HepG2 (cell line): Measurements from ENCODE around the gene SLC12A9. TPM values are rescaled to one million over a fixed set of nuclear protein-coding genes. Genes with fewer than 3 reads are reported as not detected.

Source experiments
- CCAR2 ChIP-seq: fragments of 200-400 bp; formaldehyde crosslinking; optimal IDR thresholded peaks from 2 replicates; pipeline ENCODE3; 2018; ENCODE audit warnings: low read depth, mild to moderate bottlenecking, low read length, moderate library complexity
- MYC ChIP-seq: sonication (generic); formaldehyde crosslinking; IDR thresholded peaks from 2 replicates; pipeline ENCODE4 v1.9.0; 2021; ENCODE audit warnings: missing genetic modification reagents, borderline replicate concordance
- NCOA2 ChIP-seq: sonication (generic); formaldehyde crosslinking; IDR thresholded peaks from 2 replicates; pipeline ENCODE4 v1.8.0; 2022; ENCODE audit warnings: inconsistent platforms
- PCBP1 ChIP-seq: fragments of 200-400 bp; formaldehyde crosslinking; IDR thresholded peaks from 2 replicates; pipeline ENCODE4 v1.6.1; 2017; ENCODE audit warnings: mild to moderate bottlenecking, low read depth, low read length, borderline replicate concordance
- PRMT3 ChIP-seq: sonication (generic); formaldehyde crosslinking; IDR thresholded peaks from 2 replicates; pipeline ENCODE4 v1.8.1; 2022; ENCODE audit warnings: low read depth, mild to moderate bottlenecking, moderate library complexity, missing genetic modification reagents, borderline replicate concordance
- SALL2 ChIP-seq: sonication (generic); formaldehyde crosslinking; IDR thresholded peaks from 2 replicates; pipeline ENCODE4 v1.8.1; 2023; ENCODE audit warnings: mild to moderate bottlenecking, missing genetic modification reagents, inconsistent platforms
- U2AF1 ChIP-seq: fragments of 200-400 bp; formaldehyde crosslinking; optimal IDR thresholded peaks from 2 replicates; pipeline ENCODE3; 2017; ENCODE audit warnings: mild to moderate bottlenecking, low read depth, low read length
- ZNF296 ChIP-seq: sonication (generic); formaldehyde crosslinking; conservative IDR thresholded peaks from 2 replicates; pipeline ENCODE4 v1.5.0; 2020; ENCODE audit warnings: mild to moderate bottlenecking, missing genetic modification reagents
- ZNF44 ChIP-seq: sonication (generic); formaldehyde crosslinking; IDR thresholded peaks from 2 replicates; pipeline ENCODE4 v1.5.1; 2020; ENCODE audit warnings: mild to moderate bottlenecking, missing genetic modification reagents
- ZSCAN9 ChIP-seq: IDR thresholded peaks from 2 replicates; pipeline ENCODE4 v1.6.1; 2016; ENCODE audit warnings: borderline replicate concordance
- polyA plus RNA-seq, 8 experiments: library from polyadenylated mRNA; depleted of rRNA in 3 of 8; stranded (reverse) in 7 of 8; unstranded in 1 of 8; fragments of >200 nt; fragmentation: Illumina TruSeq in 4 of 8; extraction: Trizol in 4 of 8; gene quantifications; 2 replicates each; pipeline versions ENCODE4 v1.2.1 to v1.2.3, GENCODE V29; 2011 to 2016; ENCODE audit warnings: low read depth in 4 of 8, missing spikeins in 1 of 8, mixed read lengths in 1 of 8; ENCODE audit not compliant: insufficient read depth in 1 of 8
- total RNA-seq, 5 experiments: library from RNA; depleted of rRNA; stranded (reverse); fragments of >200 nt; fragmentation: Illumina TruSeq; extraction: Trizol; gene quantifications; 2 replicates each; pipeline ENCODE4 v1.2.3, GENCODE V29; 2016; ENCODE audit warnings: low read depth in 1 of 5
- TF ChIP-seq, protein P1 (sequence below), 2 experiments: sonication (generic) in 1 of 2; formaldehyde crosslinking in 1 of 2; IDR thresholded peaks; 2 replicates each; pipeline versions ENCODE4 v1.6.1 to v1.9.0; 2014 to 2022; ENCODE audit warnings: antibody characterized with exemption in 1 of 2, borderline replicate concordance in 1 of 2, inconsistent platforms in 1 of 2, low read depth in 1 of 2, missing genetic modification reagents in 1 of 2
- TF ChIP-seq, protein P2 (sequence below): sonication (generic); formaldehyde crosslinking; conservative IDR thresholded peaks from 2 replicates; pipeline ENCODE4 v1.8.0; 2022; ENCODE audit warnings: missing genetic modification reagents
- TF ChIP-seq, protein P3 (sequence below): sonication (generic); formaldehyde crosslinking; IDR thresholded peaks from 2 replicates; pipeline ENCODE4 v1.5.1; 2020; ENCODE audit warnings: mild to moderate bottlenecking, missing genetic modification reagents, moderate library complexity

The SLC12A9 gene
- total and polyA plus RNA-seq, 2 of the 13 experiments (the other 11 are each of a cell fraction or from before 2014, with no cell fraction given), result 8.7 to 16.6 TPM

DNA sequence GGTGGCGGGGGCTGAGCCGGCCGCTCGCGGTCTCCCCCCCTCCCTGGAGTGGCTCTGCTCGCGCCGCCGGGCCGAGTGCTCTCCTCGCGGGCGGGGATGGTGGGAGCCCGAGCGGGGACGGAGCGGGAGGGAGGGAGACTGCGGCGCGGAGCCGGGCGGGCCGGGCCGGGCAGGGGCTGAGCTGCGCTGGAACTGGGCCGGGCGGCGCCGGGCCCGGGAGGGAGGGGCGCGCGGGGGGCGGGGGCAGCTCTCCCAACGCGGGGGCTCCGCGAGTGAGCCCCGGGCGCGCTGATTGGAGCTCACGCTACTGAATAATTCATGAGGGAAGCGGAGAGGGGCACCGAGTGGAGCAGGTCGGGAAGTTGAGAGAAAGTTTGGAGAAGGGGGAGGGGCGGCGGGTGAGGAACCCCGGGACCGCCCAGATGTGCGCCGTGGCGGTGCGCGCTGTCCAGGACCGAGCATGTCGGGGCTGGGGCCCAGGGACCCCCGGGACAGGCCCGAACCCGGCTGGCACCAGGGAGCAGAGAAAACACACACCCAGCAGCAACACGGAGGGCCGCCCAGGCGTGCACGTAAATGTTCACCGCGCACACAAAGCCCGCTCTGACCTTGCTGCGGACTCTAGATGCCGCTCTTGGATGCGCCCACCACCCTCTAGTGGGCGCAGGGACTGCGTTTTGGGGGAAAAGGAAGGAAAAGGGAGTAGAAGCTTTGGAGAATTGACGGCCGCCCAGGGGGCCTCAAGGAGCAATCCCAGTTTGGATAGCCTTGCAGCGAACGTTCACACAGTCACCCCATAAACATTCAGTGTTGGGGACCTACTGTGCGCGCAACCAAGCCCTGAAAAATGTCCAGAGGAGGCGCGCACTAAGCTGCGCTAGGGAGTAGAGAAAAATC is 24.9 kb upstream of the SLC12A9 start, which contains the start of gene EPHB4 (continued):
- TF ChIP-seq, protein P1, sequence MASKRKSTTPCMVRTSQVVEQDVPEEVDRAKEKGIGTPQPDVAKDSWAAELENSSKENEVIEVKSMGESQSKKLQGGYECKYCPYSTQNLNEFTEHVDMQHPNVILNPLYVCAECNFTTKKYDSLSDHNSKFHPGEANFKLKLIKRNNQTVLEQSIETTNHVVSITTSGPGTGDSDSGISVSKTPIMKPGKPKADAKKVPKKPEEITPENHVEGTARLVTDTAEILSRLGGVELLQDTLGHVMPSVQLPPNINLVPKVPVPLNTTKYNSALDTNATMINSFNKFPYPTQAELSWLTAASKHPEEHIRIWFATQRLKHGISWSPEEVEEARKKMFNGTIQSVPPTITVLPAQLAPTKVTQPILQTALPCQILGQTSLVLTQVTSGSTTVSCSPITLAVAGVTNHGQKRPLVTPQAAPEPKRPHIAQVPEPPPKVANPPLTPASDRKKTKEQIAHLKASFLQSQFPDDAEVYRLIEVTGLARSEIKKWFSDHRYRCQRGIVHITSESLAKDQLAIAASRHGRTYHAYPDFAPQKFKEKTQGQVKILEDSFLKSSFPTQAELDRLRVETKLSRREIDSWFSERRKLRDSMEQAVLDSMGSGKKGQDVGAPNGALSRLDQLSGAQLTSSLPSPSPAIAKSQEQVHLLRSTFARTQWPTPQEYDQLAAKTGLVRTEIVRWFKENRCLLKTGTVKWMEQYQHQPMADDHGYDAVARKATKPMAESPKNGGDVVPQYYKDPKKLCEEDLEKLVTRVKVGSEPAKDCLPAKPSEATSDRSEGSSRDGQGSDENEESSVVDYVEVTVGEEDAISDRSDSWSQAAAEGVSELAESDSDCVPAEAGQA (IDR thresholded peaks at IDR 0.05; ENCODE audit: low read depth), result 0 out of 2 replicates have a peak, but pooled peaks have one; percentile 30
- TF ChIP-seq, protein P1 (CRISPR knock-in tag; IDR thresholded peaks at IDR 0.05; ENCODE audit: borderline replicate concordance), result no peak
- TF ChIP-seq, protein P2, sequence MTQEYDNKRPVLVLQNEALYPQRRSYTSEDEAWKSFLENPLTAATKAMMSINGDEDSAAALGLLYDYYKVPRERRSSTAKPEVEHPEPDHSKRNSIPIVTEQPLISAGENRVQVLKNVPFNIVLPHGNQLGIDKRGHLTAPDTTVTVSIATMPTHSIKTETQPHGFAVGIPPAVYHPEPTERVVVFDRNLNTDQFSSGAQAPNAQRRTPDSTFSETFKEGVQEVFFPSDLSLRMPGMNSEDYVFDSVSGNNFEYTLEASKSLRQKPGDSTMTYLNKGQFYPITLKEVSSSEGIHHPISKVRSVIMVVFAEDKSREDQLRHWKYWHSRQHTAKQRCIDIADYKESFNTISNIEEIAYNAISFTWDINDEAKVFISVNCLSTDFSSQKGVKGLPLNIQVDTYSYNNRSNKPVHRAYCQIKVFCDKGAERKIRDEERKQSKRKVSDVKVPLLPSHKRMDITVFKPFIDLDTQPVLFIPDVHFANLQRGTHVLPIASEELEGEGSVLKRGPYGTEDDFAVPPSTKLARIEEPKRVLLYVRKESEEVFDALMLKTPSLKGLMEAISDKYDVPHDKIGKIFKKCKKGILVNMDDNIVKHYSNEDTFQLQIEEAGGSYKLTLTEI (CRISPR knock-in tag), result no peak
- TF ChIP-seq PRMT3 (CRISPR knock-in tag), result no peak
- TF ChIP-seq NCOA2 (CRISPR knock-in tag), result no peak
- TF ChIP-seq MYC (CRISPR knock-in tag), result peak; percentile 65; the same call in 1 of the 2 replicates
- peak; percentile 50 for TF ChIP-seq U2AF1
- TF ChIP-seq, protein P3, sequence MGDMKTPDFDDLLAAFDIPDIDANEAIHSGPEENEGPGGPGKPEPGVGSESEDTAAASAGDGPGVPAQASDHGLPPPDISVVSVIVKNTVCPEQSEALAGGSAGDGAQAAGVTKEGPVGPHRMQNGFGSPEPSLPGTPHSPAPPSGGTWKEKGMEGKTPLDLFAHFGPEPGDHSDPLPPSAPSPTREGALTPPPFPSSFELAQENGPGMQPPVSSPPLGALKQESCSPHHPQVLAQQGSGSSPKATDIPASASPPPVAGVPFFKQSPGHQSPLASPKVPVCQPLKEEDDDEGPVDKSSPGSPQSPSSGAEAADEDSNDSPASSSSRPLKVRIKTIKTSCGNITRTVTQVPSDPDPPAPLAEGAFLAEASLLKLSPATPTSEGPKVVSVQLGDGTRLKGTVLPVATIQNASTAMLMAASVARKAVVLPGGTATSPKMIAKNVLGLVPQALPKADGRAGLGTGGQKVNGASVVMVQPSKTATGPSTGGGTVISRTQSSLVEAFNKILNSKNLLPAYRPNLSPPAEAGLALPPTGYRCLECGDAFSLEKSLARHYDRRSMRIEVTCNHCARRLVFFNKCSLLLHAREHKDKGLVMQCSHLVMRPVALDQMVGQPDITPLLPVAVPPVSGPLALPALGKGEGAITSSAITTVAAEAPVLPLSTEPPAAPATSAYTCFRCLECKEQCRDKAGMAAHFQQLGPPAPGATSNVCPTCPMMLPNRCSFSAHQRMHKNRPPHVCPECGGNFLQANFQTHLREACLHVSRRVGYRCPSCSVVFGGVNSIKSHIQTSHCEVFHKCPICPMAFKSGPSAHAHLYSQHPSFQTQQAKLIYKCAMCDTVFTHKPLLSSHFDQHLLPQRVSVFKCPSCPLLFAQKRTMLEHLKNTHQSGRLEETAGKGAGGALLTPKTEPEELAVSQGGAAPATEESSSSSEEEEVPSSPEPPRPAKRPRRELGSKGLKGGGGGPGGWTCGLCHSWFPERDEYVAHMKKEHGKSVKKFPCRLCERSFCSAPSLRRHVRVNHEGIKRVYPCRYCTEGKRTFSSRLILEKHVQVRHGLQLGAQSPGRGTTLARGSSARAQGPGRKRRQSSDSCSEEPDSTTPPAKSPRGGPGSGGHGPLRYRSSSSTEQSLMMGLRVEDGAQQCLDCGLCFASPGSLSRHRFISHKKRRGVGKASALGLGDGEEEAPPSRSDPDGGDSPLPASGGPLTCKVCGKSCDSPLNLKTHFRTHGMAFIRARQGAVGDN (CRISPR knock-in tag), result peak; percentile 84
- no peak for TF ChIP-seq CCAR2
- 0 out of 2 replicates have a peak, but pooled peaks have one; percentile 46 for TF ChIP-seq ZNF44
- no peak for TF ChIP-seq ZNF296 (CRISPR knock-in tag)
- TF ChIP-seq SALL2 (CRISPR knock-in tag), result 0 out of 2 replicates have a peak, but pooled peaks have one; percentile 17
- TF ChIP-seq PCBP1, result 0 out of 2 replicates have a peak, but pooled peaks have one; percentile 69
- TF ChIP-seq ZSCAN9 (CRISPR knock-in tag), result no peak
